HepG2 (cell line): ENCODE data around the gene FAF1. TPM values are rescaled to one million over a fixed set of nuclear protein-coding genes. Genes with fewer than 3 reads are reported as not detected.

Source experiments
- ATAC-seq: fragments of 200-7000 bp; cut with Tn5 transposase; 3 replicates; pipeline ENCODE4 v1.9.1; 2020; ENCODE audit warnings: mild to moderate bottlenecking, moderate library complexity
- BruUV-seq: library from RNA; stranded (reverse); fragments of 400-500 nt; replicated peaks from 2 replicates; lab custom pipeline; 2021; lab: Mats Ljungman, UMichigan
- CTCF ChIA-PET: fragments of 300-600 bp; formaldehyde crosslinking; extraction: SDS; loops from one replicate; lab custom pipeline; 2021; ENCODE audit warnings: low total read pairs, inconsistent platforms, low intra/inter-chr PET ratio; lab: Yijun Ruan, JAX
- POLR2A ChIA-PET: fragments of 350-600 bp; sonication (Branson Sonifier 250); formaldehyde crosslinking; loops from one replicate; lab custom pipeline; 2020; ENCODE audit warnings: antibody characterized with exemption, inconsistent platforms; lab: Yijun Ruan, JAX
- DNase-seq: peaks from one replicate; pipeline ENCODE4 v3.0.0-alpha.2; 2015; ENCODE audit warnings: low spot score
- FAIRE-seq: peaks from 3 replicates; lab custom pipeline; 2011; peaks lifted over from hg19 to GRCh38; lab: Jason Lieb, UNC
- H2AFZ ChIP-seq: one replicate; pipeline ENCODE4 v1.6.1; 2011; ENCODE audit warnings: low read length, inconsistent platforms
- H3K27ac ChIP-seq: fragments of 300-600 bp; 3 replicates; pipeline ENCODE4 v1.8.0; 2011; ENCODE audit warnings: mixed run types, mild to moderate bottlenecking, mixed read lengths, low read length, inconsistent platforms; ENCODE audit not compliant: insufficient read depth; ENCODE audit errors: extremely low read length
- H3K27me3 ChIP-seq, 2 experiments: fragments of 200-600 bp in 1 of 2; 2 replicates in 1 of 2; 3 replicates in 1 of 2; pipeline versions ENCODE4 v1.6.0 to v1.8.0; 2011; ENCODE audit warnings: low read length in 2 of 2, mild to moderate bottlenecking in 2 of 2, moderate library complexity in 2 of 2, inconsistent platforms in 1 of 2; ENCODE audit not compliant: insufficient read depth in 2 of 2, control insufficient read depth in 1 of 2
- H3K36me3 ChIP-seq, 2 experiments: fragments of 200-600 bp in 1 of 2; replicated peaks in 1 of 2; 2 replicates in 1 of 2; 3 replicates in 1 of 2; pipeline versions ENCODE4 v1.5.1 to v1.8.0; 2011; ENCODE audit warnings: low read length in 2 of 2, inconsistent platforms in 1 of 2; ENCODE audit not compliant: insufficient read depth in 2 of 2, control insufficient read depth in 1 of 2
- H3K4me1 ChIP-seq: 2 replicates; pipeline ENCODE4 v1.5.1; 2012; ENCODE audit warnings: low read length, inconsistent platforms; ENCODE audit not compliant: insufficient read depth
- H3K4me2 ChIP-seq: 2 replicates; pipeline ENCODE4 v1.6.0; 2011; ENCODE audit warnings: low read depth, low read length, inconsistent platforms
- H3K4me3 ChIP-seq, 3 experiments: fragments of 200-600 bp in 1 of 3; sonication (generic), shearing (Covaris generic) in 1 of 3; replicated peaks in 1 of 3; 2 replicates each; pipeline ENCODE4 v1.5.1; 2011 to 2016; ENCODE audit warnings: low read length in 3 of 3, inconsistent platforms in 2 of 3, low read depth in 2 of 3, mild to moderate bottlenecking in 2 of 3, control low read depth in 1 of 3, mixed read lengths in 1 of 3; ENCODE audit not compliant: insufficient read depth in 1 of 3
- H3K79me2 ChIP-seq: one replicate; pipeline ENCODE4 v1.6.1; 2011; ENCODE audit warnings: low read length, inconsistent platforms; ENCODE audit not compliant: insufficient read depth
- H3K9ac ChIP-seq: 2 replicates; pipeline ENCODE4 v1.6.0; 2011; ENCODE audit warnings: mild to moderate bottlenecking, low read depth, low read length, inconsistent platforms; ENCODE audit not compliant: insufficient read depth
- H3K9me3 ChIP-seq: 2 replicates; pipeline ENCODE4 v1.5.1; 2012; ENCODE audit warnings: mild to moderate bottlenecking, low read length
- H4K20me1 ChIP-seq: 2 replicates; pipeline ENCODE4 v1.6.0; 2011; ENCODE audit warnings: inconsistent platforms, mild to moderate bottlenecking, low read length, moderate library complexity; ENCODE audit not compliant: insufficient read depth
- FOSL2 ChIP-seq: sonication (generic); formaldehyde crosslinking; IDR thresholded peaks from 2 replicates; pipeline ENCODE4 v1.4.0; 2020; ENCODE audit warnings: missing genetic modification reagents
- GATAD1 ChIP-seq: IDR thresholded peaks from 2 replicates; pipeline ENCODE4 v1.6.1; 2016; ENCODE audit warnings: missing genetic modification reagents, missing compliant biosample characterization
- MLXIP ChIP-seq: sonication (generic); formaldehyde crosslinking; IDR thresholded peaks from 2 replicates; pipeline ENCODE4 v1.9.0; 2021; ENCODE audit warnings: missing genetic modification reagents, borderline replicate concordance
- MXD3 ChIP-seq: IDR thresholded peaks from 2 replicates; pipeline ENCODE4 v1.6.1; 2016; ENCODE audit warnings: mild to moderate bottlenecking, missing biosample characterization, missing genetic modification reagents
- NFATC3 ChIP-seq: sonication (generic); formaldehyde crosslinking; IDR thresholded peaks from 2 replicates; pipeline ENCODE4 v1.5.1; 2020; ENCODE audit warnings: mild to moderate bottlenecking, missing genetic modification reagents
- SALL2 ChIP-seq: sonication (generic); formaldehyde crosslinking; IDR thresholded peaks from 2 replicates; pipeline ENCODE4 v1.8.1; 2023; ENCODE audit warnings: mild to moderate bottlenecking, missing genetic modification reagents, inconsistent platforms
- TAF15 ChIP-seq: fragments of 200-400 bp; formaldehyde crosslinking; IDR thresholded peaks from one replicate; pipeline ENCODE4 v1.6.1; 2018; ENCODE audit warnings: mild to moderate bottlenecking, low read depth, low read length; ENCODE audit not compliant: poor library complexity, severe bottlenecking
- ZFP41 ChIP-seq: sonication (generic); formaldehyde crosslinking; IDR thresholded peaks from 2 replicates; pipeline ENCODE4 v1.4.0; 2020; ENCODE audit warnings: mild to moderate bottlenecking, missing genetic modification reagents, borderline replicate concordance
- ZNF124 ChIP-seq: sonication (generic); formaldehyde crosslinking; IDR thresholded peaks from 2 replicates; pipeline ENCODE4 v1.4.0; 2020; ENCODE audit warnings: missing genetic modification reagents
- ZNF333 ChIP-seq: sonication (generic); formaldehyde crosslinking; IDR thresholded peaks from 2 replicates; pipeline ENCODE4 v1.4.0; 2020; ENCODE audit warnings: mild to moderate bottlenecking, missing genetic modification reagents, borderline replicate concordance
- ZNF781 ChIP-seq: sonication (generic); formaldehyde crosslinking; IDR thresholded peaks from 2 replicates; pipeline ENCODE4 v1.5.1; 2020; ENCODE audit warnings: borderline replicate concordance, mild to moderate bottlenecking, missing genetic modification reagents; ENCODE audit errors: not compliant biosample characterization
- ZNF883 ChIP-seq: sonication (generic); formaldehyde crosslinking; IDR thresholded peaks from 2 replicates; pipeline ENCODE4 v1.5.1; 2020; ENCODE audit warnings: mild to moderate bottlenecking, missing genetic modification reagents; ENCODE audit errors: not compliant biosample characterization
- WGBS: methylation state at CpG from one replicate; pipeline ENCODE4 v1.1.6; 2017; ENCODE audit warnings: low lambda C conversion rate; 5-methylcytosine and 5-hydroxymethylcytosine counted together
- in situ Hi-C: cut with HindIII; loops from 2 replicates; pipeline ENCODE4 v1.10.0; 2017; ENCODE audit warnings: low pct_unique_long_range_greater_than_20kb; ENCODE audit not compliant: extremely low pct_ligation_motif_present
- intact Hi-C: fragments of 100-400 bp; cut with micrococcal nuclease; formaldehyde crosslinking; loops from one replicate; pipeline ENCODE4 v1.10.0; 2022; ENCODE audit not compliant: unreplicated experiment
- polyA plus RNA-seq, 8 experiments: library from polyadenylated mRNA; depleted of rRNA in 3 of 8; stranded (reverse) in 7 of 8; unstranded in 1 of 8; fragments of >200 nt; fragmentation: Illumina TruSeq in 4 of 8; extraction: Trizol in 4 of 8; gene quantifications; 2 replicates each; pipeline versions ENCODE4 v1.2.1 to v1.2.3, GENCODE V29; 2011 to 2016; ENCODE audit warnings: low read depth in 4 of 8, missing spikeins in 1 of 8, mixed read lengths in 1 of 8; ENCODE audit not compliant: insufficient read depth in 1 of 8
- total RNA-seq, 5 experiments: library from RNA; depleted of rRNA; stranded (reverse); fragments of >200 nt; fragmentation: Illumina TruSeq; extraction: Trizol; gene quantifications; 2 replicates each; pipeline ENCODE4 v1.2.3, GENCODE V29; 2016; ENCODE audit warnings: low read depth in 1 of 5
- TF ChIP-seq, protein P1 (sequence below): sonication (generic); IDR thresholded peaks from 2 replicates; pipeline ENCODE4 v1.6.1; 2016; ENCODE audit warnings: low read depth, borderline replicate concordance

The FAF1 gene
- total and polyA plus RNA-seq, 2 of the 13 experiments (the other 11 are each of a cell fraction or from before 2014, with no cell fraction given), result 19.4 to 63.3 TPM

DNA sequence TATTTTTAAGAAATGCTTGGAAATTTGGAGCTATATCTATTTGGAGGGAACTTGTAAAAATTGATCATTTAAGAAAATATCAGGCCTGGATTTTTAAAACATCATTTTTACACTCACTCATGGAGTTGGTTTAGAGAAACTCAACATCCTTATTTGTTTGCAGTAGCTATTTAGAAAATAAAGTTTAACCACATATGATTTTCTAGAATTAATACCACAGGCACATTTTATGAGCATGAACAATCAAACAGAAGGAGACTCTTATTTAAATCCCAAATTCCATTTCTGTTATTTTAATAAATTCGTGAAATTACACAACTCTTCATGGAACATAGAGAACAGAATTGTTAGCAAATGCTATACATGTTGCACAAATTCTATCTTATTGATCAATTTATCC, 13.2 kb upstream of the FAF1 start (continued):
- TF ChIP-seq MLXIP (CRISPR knock-in tag) (no peak), ZNF781 (CRISPR knock-in tag) (no peak), GATAD1 (CRISPR knock-in tag) (no peak), FOSL2 (CRISPR knock-in tag) (no peak), NFATC3 (CRISPR knock-in tag) (no peak), TAF15 (no peak), ZFP41 (CRISPR knock-in tag) (no peak)

- in situ Hi-C loops, result loop anchor here (10.0 kb wide), 1 partner anchor 62 kb away; no protein-coding TSS in a partner anchor
Measured at GRCh38 chr1:50972766-50973165, 12.7 kb upstream of the FAF1 start.

More at GRCh38 chr1:50972766-50973165, 12.7 kb upstream of the FAF1 start:
- no peak for TF ChIP-seq MXD3
- no peak for TF ChIP-seq ZNF124 (CRISPR knock-in tag)
- TF ChIP-seq SALL2 (CRISPR knock-in tag), result no peak
- TF ChIP-seq ZNF333, result no peak
- TF ChIP-seq ZNF883 (CRISPR knock-in tag), result no peak
- TF ChIP-seq, protein P1, sequence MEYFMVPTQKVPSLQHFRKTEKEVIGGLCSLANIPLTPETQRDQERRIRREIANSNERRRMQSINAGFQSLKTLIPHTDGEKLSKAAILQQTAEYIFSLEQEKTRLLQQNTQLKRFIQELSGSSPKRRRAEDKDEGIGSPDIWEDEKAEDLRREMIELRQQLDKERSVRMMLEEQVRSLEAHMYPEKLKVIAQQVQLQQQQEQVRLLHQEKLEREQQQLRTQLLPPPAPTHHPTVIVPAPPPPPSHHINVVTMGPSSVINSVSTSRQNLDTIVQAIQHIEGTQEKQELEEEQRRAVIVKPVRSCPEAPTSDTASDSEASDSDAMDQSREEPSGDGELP, result no peak
- H3K4me2 ChIP-seq, result peak overlapping the region; percentile 37
- ChIA-PET CTCF (no interaction called here), POLR2A (no interaction called here)
- FAIRE-seq (no peak), ATAC-seq (no peak), DNase-seq (no peak)
- H3K36me3 ChIP-seq, result peaks cover 0 to 4% of the 10 kb centered on the region in 2 experiments; a peak in 2 of 5 replicates
- BruUV-seq, result no TSS peak
- H3K4me3 ChIP-seq, result no peak overlapping the region
- intact Hi-C loops, result no loop called here
- no peak overlapping the region for H3K9ac ChIP-seq
- H3K9me3 ChIP-seq, result no peaks in the 10 kb centered on the region
- H2AFZ ChIP-seq, result no peak overlapping the region
- no peaks in the 10 kb centered on the region for H4K20me1 ChIP-seq
- WGBS, result 84% methylated on average over 1 of the region's 1 CpG
- no peaks in the 10 kb centered on the region; a peak in 1 of 5 replicates for H3K27me3 ChIP-seq
- no peak overlapping the region for H3K27ac ChIP-seq
- H3K4me1 ChIP-seq, result peaks cover 23% of the 10 kb centered on the region
- H3K79me2 ChIP-seq, result peaks cover 33% of the 10 kb centered on the region
